GM12872 (cell line): Measurements from ENCODE around the gene RNF112.

Experiments used
- TF ChIP-seq, protein P1 (sequence below): IDR thresholded peaks from 3 replicates; pipeline ENCODE4 v1.5.1; 2011; ENCODE audit warnings: low read depth, mild to moderate bottlenecking, low read length, moderate library complexity; ENCODE audit not compliant: insufficient read depth

Gene RNF112

DNA sequence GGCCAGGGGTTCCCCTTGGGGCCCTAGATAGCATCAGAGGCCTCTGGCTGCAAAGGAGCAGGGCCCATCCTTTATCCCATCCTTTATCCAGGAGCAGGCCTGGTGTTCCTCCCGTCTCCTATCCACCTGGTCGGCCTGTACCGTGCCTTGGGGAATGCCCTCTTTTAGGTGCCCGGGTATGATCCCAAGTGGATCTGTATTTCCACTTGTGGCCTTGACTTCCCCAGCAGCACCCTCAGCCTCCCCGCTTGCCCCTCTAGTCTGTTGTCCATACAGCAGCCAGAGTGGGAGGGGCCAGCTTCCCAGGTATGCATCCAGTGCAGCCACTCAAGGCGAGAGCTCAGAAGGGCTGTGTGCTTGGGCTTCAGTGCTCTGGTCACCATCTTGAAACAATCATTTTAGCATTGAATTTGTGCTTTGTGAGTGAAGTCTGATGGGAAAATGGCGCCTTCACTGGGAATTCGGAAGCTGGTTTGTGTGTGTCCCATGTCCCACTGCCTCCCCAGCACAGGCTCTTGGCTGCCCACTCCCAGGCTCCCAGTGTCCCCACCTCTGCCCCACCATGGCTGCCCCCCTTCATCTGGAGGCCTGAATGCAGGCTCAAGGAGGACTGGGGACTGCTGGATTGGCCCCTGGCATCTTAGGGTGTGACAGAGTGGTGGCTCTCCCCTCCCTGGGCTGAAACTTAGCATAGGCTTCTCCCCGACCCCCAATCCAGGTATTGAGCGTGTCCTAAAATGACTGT, 3.3 kb upstream of the RNF112 start:
- TF ChIP-seq, protein P1, sequence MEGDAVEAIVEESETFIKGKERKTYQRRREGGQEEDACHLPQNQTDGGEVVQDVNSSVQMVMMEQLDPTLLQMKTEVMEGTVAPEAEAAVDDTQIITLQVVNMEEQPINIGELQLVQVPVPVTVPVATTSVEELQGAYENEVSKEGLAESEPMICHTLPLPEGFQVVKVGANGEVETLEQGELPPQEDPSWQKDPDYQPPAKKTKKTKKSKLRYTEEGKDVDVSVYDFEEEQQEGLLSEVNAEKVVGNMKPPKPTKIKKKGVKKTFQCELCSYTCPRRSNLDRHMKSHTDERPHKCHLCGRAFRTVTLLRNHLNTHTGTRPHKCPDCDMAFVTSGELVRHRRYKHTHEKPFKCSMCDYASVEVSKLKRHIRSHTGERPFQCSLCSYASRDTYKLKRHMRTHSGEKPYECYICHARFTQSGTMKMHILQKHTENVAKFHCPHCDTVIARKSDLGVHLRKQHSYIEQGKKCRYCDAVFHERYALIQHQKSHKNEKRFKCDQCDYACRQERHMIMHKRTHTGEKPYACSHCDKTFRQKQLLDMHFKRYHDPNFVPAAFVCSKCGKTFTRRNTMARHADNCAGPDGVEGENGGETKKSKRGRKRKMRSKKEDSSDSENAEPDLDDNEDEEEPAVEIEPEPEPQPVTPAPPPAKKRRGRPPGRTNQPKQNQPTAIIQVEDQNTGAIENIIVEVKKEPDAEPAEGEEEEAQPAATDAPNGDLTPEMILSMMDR, result no peak

DNA sequence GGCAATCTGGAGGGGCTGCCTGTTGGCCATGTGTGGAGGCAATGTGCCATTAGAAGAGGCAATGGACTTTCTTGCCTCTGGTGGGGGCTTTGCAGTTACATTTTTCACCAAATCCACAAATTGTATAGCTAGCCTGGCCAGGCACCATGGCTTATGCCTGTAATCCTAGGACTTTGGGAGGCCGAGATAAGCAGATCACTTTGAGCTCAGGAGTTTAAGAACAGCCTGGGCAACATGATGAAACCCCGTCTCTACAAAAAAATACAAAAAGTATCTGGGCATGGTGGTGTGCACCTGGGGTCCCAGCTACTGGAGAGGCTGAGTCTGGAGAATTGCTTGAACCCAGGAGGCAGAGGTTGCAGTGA, 2.7 kb upstream of the RNF112 start:
- TF ChIP-seq, protein P1, result no peak

DNA sequence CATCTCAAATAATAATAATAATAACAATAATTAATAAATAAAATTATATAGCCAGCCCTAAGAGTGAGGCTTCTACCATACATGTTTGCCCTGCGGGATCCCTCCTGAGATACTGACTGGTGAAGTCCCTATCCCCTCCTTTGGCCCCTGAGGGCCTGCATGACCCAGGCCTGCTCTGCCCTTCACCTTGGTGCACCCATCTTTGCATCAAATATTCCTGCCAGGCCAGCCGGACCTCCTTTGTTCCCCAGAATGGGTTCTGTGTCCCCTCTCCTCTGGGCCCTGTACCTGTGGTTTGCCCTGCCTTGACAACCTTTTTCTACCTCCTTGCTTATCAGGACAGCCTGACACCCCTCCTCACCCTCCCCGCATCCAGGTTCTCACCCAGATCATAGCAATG, 2.0 kb upstream of the RNF112 start:
- TF ChIP-seq, protein P1, result no peak

DNA sequence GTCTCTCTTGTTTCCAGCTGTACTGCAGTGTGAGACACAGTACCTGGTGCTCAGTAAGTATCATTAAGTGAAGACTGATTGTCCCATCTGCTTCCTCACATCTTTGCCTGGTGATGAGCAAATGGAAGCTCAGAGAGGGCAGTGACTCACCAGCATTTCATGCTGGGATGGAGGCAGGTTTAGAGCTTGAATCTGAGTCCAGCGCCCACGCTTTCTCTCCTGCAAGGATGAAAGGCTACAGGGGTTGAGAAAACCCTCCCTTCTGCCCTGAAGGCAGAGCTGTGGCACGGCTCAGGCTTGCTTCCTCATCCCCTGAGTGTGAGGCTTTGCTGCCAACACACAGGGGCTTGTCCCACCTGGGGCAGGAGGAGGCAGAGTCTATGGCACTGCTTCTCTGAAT, 1.5 kb upstream of the RNF112 start:
- TF ChIP-seq, protein P1, result no peak

DNA sequence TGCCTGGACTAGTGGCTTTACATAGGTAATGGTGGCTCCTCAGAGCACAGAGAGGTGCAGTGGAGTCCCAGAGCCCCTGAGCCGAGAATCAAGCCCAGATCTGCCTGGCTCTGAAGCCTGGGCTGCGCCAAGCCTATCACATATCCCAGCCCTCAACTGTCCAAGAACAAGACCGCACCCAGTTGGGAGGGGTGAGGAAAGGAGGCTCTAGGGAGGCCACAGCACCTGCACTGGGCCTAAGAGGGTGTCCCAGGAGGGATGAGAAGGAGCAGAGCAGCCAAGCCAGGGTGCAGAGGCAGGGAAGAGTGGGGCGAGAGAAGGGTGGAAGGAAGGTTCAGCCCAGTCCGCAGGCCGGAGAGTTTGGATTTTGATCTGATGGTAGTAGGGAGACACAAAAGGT, 941 bp upstream of the RNF112 start:
- TF ChIP-seq, protein P1, result no peak

DNA sequence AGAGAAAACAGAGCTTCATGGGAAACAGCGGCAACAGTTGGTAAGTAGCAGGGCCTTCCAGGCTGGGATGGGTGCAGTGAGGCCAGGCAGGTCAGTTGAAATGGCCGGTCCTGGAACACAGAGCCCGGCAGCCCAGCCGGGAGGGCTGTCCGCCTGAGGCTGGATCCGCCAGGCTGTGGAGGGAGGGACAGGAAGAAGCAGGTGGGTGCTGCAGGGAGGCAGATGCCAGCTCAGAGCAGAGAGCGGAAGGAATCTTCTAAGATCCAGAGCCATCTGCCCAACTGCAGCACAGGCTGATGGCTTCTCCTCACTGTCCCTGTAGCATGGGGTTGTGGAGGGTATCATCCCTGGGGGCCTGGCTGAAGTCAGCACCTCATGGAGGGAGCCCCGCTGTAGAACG, 599 bp downstream of the RNF112 start:
- TF ChIP-seq, protein P1, result no peak

DNA sequence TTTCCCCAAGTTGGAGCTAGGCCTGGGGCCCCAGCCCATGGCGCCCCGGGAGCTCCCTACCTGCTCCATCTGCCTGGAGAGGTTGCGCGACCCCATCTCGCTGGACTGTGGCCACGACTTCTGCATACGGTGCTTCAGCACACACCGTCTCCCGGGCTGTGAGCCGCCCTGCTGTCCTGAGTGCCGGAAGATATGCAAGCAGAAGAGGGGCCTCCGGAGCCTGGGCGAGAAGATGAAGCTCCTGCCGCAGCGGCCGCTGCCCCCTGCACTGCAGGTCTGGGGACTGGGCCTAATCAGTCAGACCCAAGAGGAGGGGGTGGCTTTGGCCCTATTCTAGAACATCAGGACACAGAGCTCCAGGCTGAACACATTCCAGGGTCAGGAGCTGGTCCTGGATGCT, 1.5 kb downstream of the RNF112 start:
- TF ChIP-seq, protein P1, result no peak
